ENCODE results near the gene N4BP3. TPM values are rescaled to one million over a fixed set of nuclear protein-coding genes. Genes with fewer than 3 reads are reported as not detected.
"Not testable (repeated sequence)": the region's sequence is repeated elsewhere in the genome, so short reads cannot be mapped to it uniquely, and the experiment has no call there.

N4BP3 gene
- total RNA-seq, 1 experiment from 2014 or later: 3.2 TPM

DNA sequence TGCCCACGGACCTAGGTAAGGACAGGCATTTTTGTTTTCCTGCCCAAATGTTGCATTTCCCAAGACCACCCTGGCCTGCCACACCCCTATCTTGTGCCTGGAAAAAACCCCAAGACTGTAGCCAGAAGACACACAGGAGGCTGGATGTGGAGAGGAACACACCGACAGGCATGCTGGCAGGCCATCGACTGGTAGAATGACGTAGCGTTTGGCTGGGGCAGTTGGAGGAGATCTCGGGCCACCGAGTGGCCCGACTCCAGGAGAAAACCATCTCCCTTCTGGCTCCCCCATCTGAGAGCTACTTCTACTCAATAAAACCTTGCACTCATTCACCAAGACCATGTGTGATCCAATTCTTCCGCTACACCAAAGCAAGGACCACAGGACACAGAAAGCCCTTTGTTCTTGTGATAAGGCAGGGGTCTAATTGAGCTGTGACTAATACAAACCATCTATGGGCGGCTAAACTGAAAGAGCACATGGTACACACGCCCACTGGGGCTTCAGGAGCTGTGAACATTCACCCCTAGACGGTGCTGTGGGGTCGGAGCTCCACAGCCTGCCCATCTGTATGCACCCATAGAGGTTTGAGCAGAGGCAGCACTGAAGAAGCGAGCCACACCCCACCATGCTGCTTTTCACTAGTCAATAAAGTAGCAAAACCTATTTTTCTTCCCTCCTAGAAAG lies 38.9 kb upstream of the N4BP3 start:
- Histone ChIP-seq H3K9me3 (no peaks in the 10 kb centered on the region), H3K4me1 (no peaks in the 10 kb centered on the region), H3K36me3 (ENCODE audit: control insufficient read depth, insufficient read depth, low read length) (no peaks in the 10 kb centered on the region), H3K4me3 (ENCODE audit: low read depth, low read length) (no peak overlapping the region), H3K27me3 (replicated peaks; ENCODE audit: control insufficient read depth, insufficient read depth, low read length) (peaks cover 1% of the 10 kb centered on the region; the same call in 1 of the 2 replicates)
- H3K27ac Mint-ChIP-seq (ENCODE audit: unreplicated experiment): no peak overlapping the region
- H3K36me3 Mint-ChIP-seq (ENCODE audit: insufficient read depth, unreplicated experiment): no peaks in the 10 kb centered on the region
- POLR2A ChIA-PET: no interaction called here
- CTCF ChIA-PET: interaction anchor here (1.3 to 3.6 kb wide), 6 partner anchors 10 to 91 kb away, joined by 6 to 69 read pairs (median 12); partner anchors contain the start of gene NHP2
- H3K4me1 Mint-ChIP-seq (ENCODE audit: low read depth, unreplicated experiment): peaks cover 6% of the 10 kb centered on the region
- TF ChIP-seq, protein P1, sequence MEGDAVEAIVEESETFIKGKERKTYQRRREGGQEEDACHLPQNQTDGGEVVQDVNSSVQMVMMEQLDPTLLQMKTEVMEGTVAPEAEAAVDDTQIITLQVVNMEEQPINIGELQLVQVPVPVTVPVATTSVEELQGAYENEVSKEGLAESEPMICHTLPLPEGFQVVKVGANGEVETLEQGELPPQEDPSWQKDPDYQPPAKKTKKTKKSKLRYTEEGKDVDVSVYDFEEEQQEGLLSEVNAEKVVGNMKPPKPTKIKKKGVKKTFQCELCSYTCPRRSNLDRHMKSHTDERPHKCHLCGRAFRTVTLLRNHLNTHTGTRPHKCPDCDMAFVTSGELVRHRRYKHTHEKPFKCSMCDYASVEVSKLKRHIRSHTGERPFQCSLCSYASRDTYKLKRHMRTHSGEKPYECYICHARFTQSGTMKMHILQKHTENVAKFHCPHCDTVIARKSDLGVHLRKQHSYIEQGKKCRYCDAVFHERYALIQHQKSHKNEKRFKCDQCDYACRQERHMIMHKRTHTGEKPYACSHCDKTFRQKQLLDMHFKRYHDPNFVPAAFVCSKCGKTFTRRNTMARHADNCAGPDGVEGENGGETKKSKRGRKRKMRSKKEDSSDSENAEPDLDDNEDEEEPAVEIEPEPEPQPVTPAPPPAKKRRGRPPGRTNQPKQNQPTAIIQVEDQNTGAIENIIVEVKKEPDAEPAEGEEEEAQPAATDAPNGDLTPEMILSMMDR (IDR thresholded peaks at IDR 0.05; ENCODE audit: insufficient read depth in 1 of 2, low read depth in 1 of 2, low read length in 1 of 2, severe bottlenecking in 1 of 2, unreplicated experiment in 1 of 2): peak in 1 of 2 experiments; percentile 14
- no TSS peak for BruUV-seq (replicated peaks)
- intact Hi-C loops (cut with micrococcal nuclease; ENCODE audit: unreplicated experiment): no loop called here
- no peaks in the 10 kb centered on the region for H3K27me3 Mint-ChIP-seq (ENCODE audit: insufficient read depth, unreplicated experiment)
- peak; percentile 22 to 33 for DNase-seq
- no peaks in the 10 kb centered on the region for H3K9me3 Mint-ChIP-seq (ENCODE audit: unreplicated experiment)
- no peak overlapping the region for H3K4me3 Mint-ChIP-seq (ENCODE audit: unreplicated experiment)

DNA sequence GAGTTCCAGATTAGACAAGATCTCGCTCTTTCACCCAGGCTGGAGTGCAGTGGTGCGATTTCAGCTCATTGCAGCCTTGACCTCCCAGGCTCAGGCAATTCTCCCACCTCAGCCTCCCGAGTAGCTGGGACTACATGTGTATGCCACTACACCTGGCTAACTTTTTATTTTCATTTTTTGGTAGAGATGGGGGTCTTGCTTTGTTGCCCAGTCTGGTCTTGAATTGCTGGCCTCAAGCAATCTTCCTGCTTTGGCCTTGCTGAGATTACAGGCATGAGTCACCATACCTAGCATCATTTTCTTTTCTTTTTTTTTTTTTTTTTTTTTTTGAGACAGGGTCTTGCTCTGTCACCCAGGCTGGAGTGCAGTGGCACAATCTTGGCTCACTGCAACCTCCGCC lies 36.4 kb upstream of the N4BP3 start:
- H3K4me3 ChIP-seq (ENCODE audit: low read depth, low read length); H3K9me3 Mint-ChIP-seq (ENCODE audit: unreplicated experiment); H3K27me3 ChIP-seq (replicated peaks; ENCODE audit: control insufficient read depth, insufficient read depth, low read length); DNase-seq; H3K9me3 ChIP-seq; H3K4me1 Mint-ChIP-seq (ENCODE audit: low read depth, unreplicated experiment); H3K27me3 Mint-ChIP-seq (ENCODE audit: insufficient read depth, unreplicated experiment); H3K36me3 Mint-ChIP-seq (ENCODE audit: insufficient read depth, unreplicated experiment); BruUV-seq (replicated peaks); POLR2A ChIA-PET; H3K36me3 ChIP-seq (ENCODE audit: control insufficient read depth, insufficient read depth, low read length); H3K27ac Mint-ChIP-seq (ENCODE audit: unreplicated experiment); H3K4me1 ChIP-seq; H3K4me3 Mint-ChIP-seq (ENCODE audit: unreplicated experiment): not testable (repeated sequence)
- CTCF ChIA-PET: interaction anchor here (0.6 to 3.6 kb wide), 3 partner anchors 13 to 86 kb away, joined by 3 to 45 read pairs (median 6); no protein-coding TSS in a partner anchor
- intact Hi-C loops (cut with micrococcal nuclease; ENCODE audit: unreplicated experiment): loop anchor here (1.0 to 5.0 kb wide), 3 partner anchors 35 to 87 kb away; partner anchors contain the start of gene N4BP3

DNA sequence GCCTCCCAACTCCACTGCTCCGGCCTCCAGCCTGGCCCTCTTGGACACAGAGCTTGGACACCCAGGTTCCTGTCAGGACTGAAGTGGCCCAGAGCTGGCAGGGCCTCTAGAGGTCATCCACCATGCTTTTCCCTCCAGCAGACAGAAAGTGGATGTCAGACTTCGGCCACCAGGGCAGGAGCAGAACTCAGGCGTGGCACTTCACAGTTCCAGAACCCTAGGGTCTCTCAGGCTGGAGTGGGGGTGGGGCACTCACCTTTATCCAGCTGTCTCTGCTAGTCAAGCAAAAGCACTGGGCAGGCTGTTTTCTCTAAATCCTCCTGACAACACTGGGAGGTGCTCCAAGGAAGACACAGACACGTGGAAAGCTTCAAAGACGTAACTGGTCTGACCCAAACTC lies 35.6 kb upstream of the N4BP3 start:
- H3K36me3 Mint-ChIP-seq (ENCODE audit: insufficient read depth, unreplicated experiment): no peaks in the 10 kb centered on the region
- intact Hi-C loops (cut with micrococcal nuclease; ENCODE audit: unreplicated experiment): loop anchor here (5.0 kb wide), 1 partner anchor 35 kb away; the partner anchor contains the start of gene N4BP3
- no peaks in the 10 kb centered on the region for H3K4me1 ChIP-seq
- peaks cover 1% of the 10 kb centered on the region; the same call in 1 of the 2 replicates for H3K27me3 ChIP-seq (replicated peaks; ENCODE audit: control insufficient read depth, insufficient read depth, low read length)
- peak in 1 of 2 experiments; percentile 11 for DNase-seq
- CTCF ChIA-PET: interaction anchor here (0.6 to 1.0 kb wide), 3 partner anchors 12 to 85 kb away, joined by 3 to 6 read pairs (median 5); no protein-coding TSS in a partner anchor
- POLR2A ChIA-PET: no interaction called here
- no peak overlapping the region for H3K27ac Mint-ChIP-seq (ENCODE audit: unreplicated experiment)
- TF ChIP-seq, protein P1 (IDR thresholded peaks at IDR 0.05; ENCODE audit: insufficient read depth in 1 of 2, low read depth in 1 of 2, low read length in 1 of 2, severe bottlenecking in 1 of 2, unreplicated experiment in 1 of 2): no peak
- H3K4me1 Mint-ChIP-seq (ENCODE audit: low read depth, unreplicated experiment): peaks cover 6% of the 10 kb centered on the region
- H3K4me3 Mint-ChIP-seq (ENCODE audit: unreplicated experiment): no peak overlapping the region
- H3K36me3 ChIP-seq (ENCODE audit: control insufficient read depth, insufficient read depth, low read length): no peaks in the 10 kb centered on the region
- BruUV-seq (replicated peaks): no TSS peak
- H3K9me3 ChIP-seq: no peaks in the 10 kb centered on the region
- H3K27me3 Mint-ChIP-seq (ENCODE audit: insufficient read depth, unreplicated experiment): no peaks in the 10 kb centered on the region
- H3K9me3 Mint-ChIP-seq (ENCODE audit: unreplicated experiment): no peaks in the 10 kb centered on the region
- H3K4me3 ChIP-seq (ENCODE audit: low read depth, low read length): no peak overlapping the region

All from Caco-2 (cell line).